GM23248 (cell line): ENCODE data around the gene ITPKB. TPM values are rescaled to one million over a fixed set of nuclear protein-coding genes. Genes with fewer than 3 reads are reported as not detected.
A peak's percentile ranks its signal among the peaks of the same experiment; 100 is the strongest.

Experiments used
- DNase-seq: peaks from one replicate; pipeline ENCODE4 v3.0.0-alpha.2; 2015
- H2AFZ ChIP-seq: fragments of 200-600 bp; sonication (generic); 2 replicates; pipeline ENCODE4 v1.6.1; 2016; ENCODE audit warnings: antibody characterized with exemption
- H3F3A ChIP-seq: fragments of 200-600 bp; sonication (generic); 2 replicates; pipeline ENCODE4 v1.6.1; 2016; ENCODE audit warnings: mild to moderate bottlenecking, antibody characterized with exemption, mixed run types; ENCODE audit not compliant: insufficient read depth
- H3K27ac ChIP-seq: fragments of 200-600 bp; sonication (generic); 2 replicates; pipeline ENCODE4 v1.5.1; 2016; ENCODE audit warnings: mild to moderate bottlenecking
- H3K27me3 ChIP-seq: fragments of 200-600 bp; sonication (generic); replicated peaks from 2 replicates; pipeline ENCODE4 v1.6.1; 2016; ENCODE audit warnings: mild to moderate bottlenecking; ENCODE audit not compliant: insufficient read depth
- H3K36me3 ChIP-seq: fragments of 200-600 bp; sonication (generic); 2 replicates; pipeline ENCODE4 v1.6.1; 2016; ENCODE audit warnings: low read depth, mild to moderate bottlenecking
- H3K4me1 ChIP-seq: fragments of 200-600 bp; sonication (generic); 2 replicates; pipeline ENCODE4 v1.6.1; 2016; ENCODE audit warnings: mild to moderate bottlenecking; ENCODE audit not compliant: insufficient read depth
- H3K4me2 ChIP-seq: fragments of 200-600 bp; sonication (generic); one replicate; pipeline ENCODE4 v1.6.1; 2016; ENCODE audit warnings: mild to moderate bottlenecking; ENCODE audit not compliant: unreplicated experiment
- H3K4me3 ChIP-seq: fragments of 200-600 bp; sonication (generic); 2 replicates; pipeline ENCODE4 v1.5.1; 2016; ENCODE audit warnings: mild to moderate bottlenecking
- H3K79me2 ChIP-seq: fragments of 200-600 bp; sonication (generic); 2 replicates; pipeline ENCODE4 v1.6.1; 2016; ENCODE audit warnings: mild to moderate bottlenecking; ENCODE audit not compliant: insufficient read depth
- H3K9ac ChIP-seq: fragments of 200-600 bp; sonication (generic); 2 replicates; pipeline ENCODE4 v1.6.1; 2016; ENCODE audit warnings: mild to moderate bottlenecking
- H3K9me2 ChIP-seq: fragments of 200-600 bp; sonication (generic); 2 replicates; pipeline ENCODE4 v1.6.1; 2016; ENCODE audit warnings: mixed run types, mild to moderate bottlenecking, moderate library complexity; ENCODE audit not compliant: insufficient read depth
- H3K9me3 ChIP-seq: fragments of 200-600 bp; sonication (generic); one replicate; pipeline ENCODE4 v1.6.1; 2017; ENCODE audit warnings: low read depth
- H4K20me1 ChIP-seq: fragments of 200-600 bp; sonication (generic); 2 replicates; pipeline ENCODE4 v1.6.0; 2016; ENCODE audit not compliant: insufficient read depth
- EZH2 ChIP-seq: fragments of 200-600 bp; sonication (generic); IDR thresholded peaks from 2 replicates; pipeline ENCODE4 v1.6.1; 2018; ENCODE audit warnings: antibody characterized with exemption, mild to moderate bottlenecking; ENCODE audit not compliant: insufficient read depth, poor library complexity, severe bottlenecking
- EZH2phosphoT487 ChIP-seq: fragments of 200-600 bp; sonication (generic); IDR thresholded peaks from 2 replicates; pipeline ENCODE4 v1.6.1; 2018; ENCODE audit warnings: antibody characterized with exemption, moderate library complexity, mild to moderate bottlenecking, low read depth; ENCODE audit not compliant: insufficient read depth
- whole genome bisulfite sequencing, 2 experiments: methylation state at CpG; one replicate each; pipeline ENCODE4 v1.1.6; 2015 to 2017; ENCODE audit warnings: low lambda C conversion rate in 2 of 2, low coverage in 1 of 2; ENCODE audit errors: missing lambda C conversion rate in 2 of 2; 5-methylcytosine and 5-hydroxymethylcytosine counted together
- in situ Hi-C: fragments of 300-500 bp; cut with MboI; formaldehyde crosslinking; loops from 2 replicates; pipeline ENCODE4 v1.15.0; 2020
- polyA plus RNA-seq: library from polyadenylated mRNA; unstranded; fragments of >200 nt; fragmentation: Nextera tagmentation; extraction: Ambion mirVana; gene quantifications from 2 replicates; pipeline ENCODE4 v1.2.1, GENCODE V29; 2016
- total RNA-seq: library from RNA; depleted of rRNA; stranded (reverse); fragments of >200 nt; shearing (Covaris generic); gene quantifications from 2 replicates; pipeline ENCODE4 v1.2.3, GENCODE V29; 2014

Gene ITPKB
- total and polyA plus RNA-seq, 2 experiments from 2014 or later, result 0.26 to 0.86 TPM

DNA sequence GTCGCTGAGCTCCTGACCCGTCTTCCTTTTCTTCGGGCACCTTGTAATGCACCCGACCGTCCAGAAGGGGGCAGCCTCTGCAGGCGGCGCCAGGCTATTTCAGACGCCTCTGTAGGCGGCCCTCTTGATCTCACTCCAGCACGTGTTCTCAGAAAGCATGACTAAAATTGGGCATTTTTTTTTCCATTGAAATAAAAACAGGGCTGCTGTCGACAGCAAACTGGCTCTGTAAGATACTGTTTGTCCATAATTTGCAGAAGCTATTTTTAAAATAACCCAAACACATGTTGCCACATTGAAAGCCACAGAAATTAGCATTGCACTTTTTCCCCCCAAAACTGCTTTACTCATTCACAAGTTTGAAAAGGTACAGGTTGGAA lies 112.5 kb downstream of the ITPKB start:
- DNase-seq, result peak; percentile 91
- Histone ChIP-seq H3K9me3 (no peaks in the 10 kb centered on the region), H3K79me2 (no peaks in the 10 kb centered on the region), H3F3A (no peaks in the 10 kb centered on the region), H3K4me3 (no peak overlapping the region), H3K9me2 (no peaks in the 10 kb centered on the region), H4K20me1 (no peaks in the 10 kb centered on the region), H3K4me1 (peaks cover 7% of the 10 kb centered on the region; the same call in 1 of the 2 replicates), H3K9ac (no peak overlapping the region), H3K27ac (no peak overlapping the region), H3K27me3 (no peaks in the 10 kb centered on the region), H2AFZ (no peak overlapping the region), H3K4me2 (peak overlapping the region; percentile 52), H3K36me3 (no peaks in the 10 kb centered on the region)
- in situ Hi-C loops, result no loop called here
- no peak for TF ChIP-seq EZH2
- no peak for TF ChIP-seq EZH2phosphoT487
- 2 to 3% methylated on average over 11 of the region's 11 CpGs for WGBS, 2 experiments

DNA sequence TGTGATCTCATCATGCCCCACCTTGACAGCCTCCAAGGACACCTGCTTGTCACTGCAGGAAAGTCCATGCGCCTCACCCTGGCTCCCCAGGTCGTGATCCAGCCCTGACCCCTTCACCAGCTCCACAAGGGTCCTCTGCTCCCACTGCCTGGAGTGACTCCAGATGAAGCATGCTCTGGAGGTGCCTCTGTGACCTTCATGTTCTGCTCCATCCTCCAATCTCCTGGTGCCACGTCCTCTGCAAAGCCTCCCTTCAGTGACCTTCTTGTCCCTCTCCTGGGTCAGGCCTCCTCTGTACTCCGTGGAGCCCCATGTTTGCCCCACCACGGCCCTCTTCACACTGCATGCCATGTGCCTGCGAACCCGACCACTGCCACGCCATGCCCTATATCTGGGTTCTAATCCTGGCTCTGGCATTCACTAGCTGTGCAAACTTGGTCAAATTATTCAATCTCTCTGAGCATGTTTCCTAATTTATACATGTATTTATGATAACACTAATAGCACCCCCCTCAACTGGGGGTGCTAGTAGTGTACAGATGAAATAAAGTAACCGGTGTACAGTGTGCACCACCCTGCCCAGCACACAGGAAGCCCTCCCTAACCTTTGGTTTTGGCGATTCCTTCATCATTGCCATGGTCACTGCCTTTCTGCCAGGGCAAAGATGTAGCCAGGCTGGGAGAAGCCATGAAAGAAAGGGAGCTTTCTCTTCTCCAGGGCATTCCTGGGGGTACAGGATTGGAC lies 113.1 kb downstream of the ITPKB start:
- Histone ChIP-seq H3K27me3 (no peaks in the 10 kb centered on the region), H4K20me1 (no peaks in the 10 kb centered on the region), H3F3A (no peaks in the 10 kb centered on the region), H3K27ac (no peak overlapping the region), H3K9me2 (no peaks in the 10 kb centered on the region), H2AFZ (no peak overlapping the region), H3K4me2 (peak overlapping the region; percentile 52), H3K9me3 (no peaks in the 10 kb centered on the region), H3K36me3 (no peaks in the 10 kb centered on the region), H3K4me1 (peaks cover 7% of the 10 kb centered on the region; the same call in 1 of the 2 replicates), H3K9ac (no peak overlapping the region), H3K79me2 (no peaks in the 10 kb centered on the region), H3K4me3 (no peak overlapping the region)
- TF ChIP-seq EZH2, result no peak
- TF ChIP-seq EZH2phosphoT487, result no peak
- WGBS, 2 experiments, result 59 to 68% methylated on average over 9 to 10 of the region's 10 CpGs
- in situ Hi-C loops, result no loop called here
- DNase-seq, result no peak

DNA sequence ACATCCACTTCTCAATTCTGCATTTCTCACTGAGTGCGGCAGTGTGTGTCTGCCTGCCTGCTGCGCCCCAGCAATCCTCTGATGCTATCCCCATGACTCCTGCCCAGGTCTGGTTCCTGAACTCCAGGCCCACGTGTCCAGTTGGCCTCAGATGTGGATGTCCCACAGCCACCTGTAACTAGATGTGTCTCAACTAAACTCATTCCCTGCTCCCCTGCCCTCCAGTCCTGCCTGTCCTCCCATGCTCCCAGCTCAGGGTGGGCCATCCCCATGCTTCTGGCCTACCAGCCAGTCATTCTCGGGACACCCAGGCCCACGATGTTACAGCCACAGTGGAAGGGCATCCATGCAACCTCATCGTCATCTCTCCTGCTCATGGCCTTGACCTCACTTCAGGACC lies 113.8 kb downstream of the ITPKB start:
- 73 to 74% methylated on average over 6 of the region's 6 CpGs for WGBS, 2 experiments
- no peaks in the 10 kb centered on the region for H3K36me3 ChIP-seq

DNA sequence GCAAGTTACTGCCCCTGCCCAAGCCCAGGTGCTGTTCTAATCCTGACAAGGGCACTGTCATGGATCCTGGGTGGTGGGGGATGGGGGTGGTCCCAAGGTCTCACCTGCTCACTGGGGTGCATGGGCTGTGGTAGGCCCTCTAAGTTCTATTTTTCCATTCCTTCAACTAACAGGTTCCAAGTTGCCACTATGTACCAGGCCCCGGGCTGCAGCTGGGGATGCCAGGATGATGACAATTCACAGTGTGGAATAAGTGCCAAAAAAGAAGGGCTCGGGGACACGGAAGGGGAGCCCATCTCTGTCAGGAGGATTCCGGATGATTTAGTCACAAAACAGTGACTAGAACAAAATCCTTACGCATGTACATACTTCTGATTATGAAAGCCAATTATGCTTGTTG lies 114.6 kb downstream of the ITPKB start:
- no peaks in the 10 kb centered on the region for H3K9me3 ChIP-seq
- WGBS, 2 experiments, result 26 to 29% methylated on average over 5 of the region's 5 CpGs
- H3K4me2 ChIP-seq, result no peak overlapping the region
- H3K36me3 ChIP-seq, result no peaks in the 10 kb centered on the region
- H3K27me3 ChIP-seq, result no peaks in the 10 kb centered on the region
- peak; percentile 86 for DNase-seq
- no peaks in the 10 kb centered on the region for H4K20me1 ChIP-seq
- no peaks in the 10 kb centered on the region for H3F3A ChIP-seq
- no peak overlapping the region for H3K9ac ChIP-seq
- H3K79me2 ChIP-seq, result no peaks in the 10 kb centered on the region
- no peak overlapping the region for H3K4me3 ChIP-seq
- 0 out of 2 replicates have a peak overlapping the region, but pooled peaks have one; percentile 14 for H3K27ac ChIP-seq
- peaks cover 7% of the 10 kb centered on the region; the same call in 1 of the 2 replicates for H3K4me1 ChIP-seq
- H3K9me2 ChIP-seq, result no peaks in the 10 kb centered on the region
- TF ChIP-seq EZH2phosphoT487 (no peak), EZH2 (no peak)
- H2AFZ ChIP-seq, result no peak overlapping the region
- in situ Hi-C loops, result no loop called here

More for the DNA sequence above, 113.8 kb downstream of the ITPKB start:
- DNase-seq, result no peak
- Histone ChIP-seq H4K20me1 (no peaks in the 10 kb centered on the region), H3K9me3 (no peaks in the 10 kb centered on the region), H3K4me1 (peaks cover 7% of the 10 kb centered on the region; the same call in 1 of the 2 replicates), H3K9ac (no peak overlapping the region), H3F3A (no peaks in the 10 kb centered on the region), H3K4me3 (no peak overlapping the region), H3K9me2 (no peaks in the 10 kb centered on the region), H3K27ac (no peak overlapping the region), H3K27me3 (no peaks in the 10 kb centered on the region), H3K79me2 (no peaks in the 10 kb centered on the region), H3K4me2 (no peak overlapping the region), H2AFZ (no peak overlapping the region)
- in situ Hi-C loops, result no loop called here
- TF ChIP-seq EZH2 (no peak), EZH2phosphoT487 (no peak)

DNA sequence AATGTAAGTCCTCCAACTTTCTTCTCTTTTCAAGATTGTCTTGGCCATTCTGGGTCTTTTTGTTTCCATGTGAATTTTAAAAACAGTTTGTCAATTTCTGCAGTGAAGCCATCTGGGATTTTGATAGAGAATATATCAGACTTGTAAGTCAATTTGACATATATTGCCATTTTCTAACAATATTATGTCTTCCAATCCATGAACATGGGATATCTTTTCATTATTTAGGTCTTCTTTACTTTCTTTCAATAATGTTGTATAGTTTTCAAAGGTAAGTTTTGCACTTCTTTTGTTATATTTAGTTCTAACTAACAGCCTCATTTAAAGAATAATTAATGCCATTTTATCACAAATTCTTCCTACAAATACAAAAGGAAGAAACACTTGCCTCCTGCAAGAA lies 117.1 kb downstream of the ITPKB start:
- Histone ChIP-seq H3K4me3 (no peak overlapping the region), H3K4me2 (no peak overlapping the region), H3K9me3 (no peaks in the 10 kb centered on the region), H3K36me3 (no peaks in the 10 kb centered on the region), H4K20me1 (no peaks in the 10 kb centered on the region), H3K27me3 (peaks cover 6% of the 10 kb centered on the region; the same call in 1 of the 2 replicates), H2AFZ (no peak overlapping the region), H3K9me2 (no peaks in the 10 kb centered on the region), H3K27ac (no peak overlapping the region), H3K79me2 (no peaks in the 10 kb centered on the region), H3K9ac (no peak overlapping the region), H3K4me1 (peaks cover 7% of the 10 kb centered on the region; the same call in 1 of the 2 replicates), H3F3A (no peaks in the 10 kb centered on the region)
- in situ Hi-C loops, result no loop called here
- TF ChIP-seq EZH2phosphoT487 (no peak), EZH2 (no peak)
- no peak for DNase-seq
